22Rv1 (cell line): ENCODE results near the gene EGLN3.

ENCODE experiments used
- H3K27ac ChIP-seq: fragments of 450-650 bp; 2 replicates; pipeline ENCODE4 v1.5.1; 2017
- CTCF ChIP-seq: fragments of 450-650 bp; IDR thresholded peaks from 2 replicates; pipeline ENCODE4 v1.5.1; 2017; ENCODE audit warnings: mild to moderate bottlenecking
- ZFX ChIP-seq: fragments of 450-650 bp; IDR thresholded peaks from 2 replicates; pipeline ENCODE4 v1.6.1; 2017; ENCODE audit warnings: antibody characterized with exemption, borderline replicate concordance

The EGLN3 gene

GRCh38 chr14:33936391-33936790 is 14.5 kb downstream of the EGLN3 start:
- no peak for TF ChIP-seq ZFX
- TF ChIP-seq CTCF: no peak
- H3K27ac ChIP-seq: no peak overlapping the region

- H3K27ac ChIP-seq: no peak overlapping the region
- no peak for TF ChIP-seq ZFX
- no peak for TF ChIP-seq CTCF
Observed at GRCh38 chr14:33934938-33935337, 15.9 kb downstream of the EGLN3 start.

GRCh38 chr14:33934043-33934750 is 16.7 kb downstream of the EGLN3 start:
- no peak overlapping the region for H3K27ac ChIP-seq
- no peak for TF ChIP-seq CTCF
- TF ChIP-seq ZFX: no peak

- H3K27ac ChIP-seq: no peak overlapping the region
- no peak for TF ChIP-seq ZFX
- TF ChIP-seq CTCF: no peak
Observed at GRCh38 chr14:33933386-33933933, 17.4 kb downstream of the EGLN3 start.

- no peak for TF ChIP-seq ZFX
- TF ChIP-seq CTCF: no peak
Observed at GRCh38 chr14:33932576-33933345, 18.1 kb downstream of the EGLN3 start.

GRCh38 chr14:33932033-33932432 is 18.8 kb downstream of the EGLN3 start:
- no peak overlapping the region for H3K27ac ChIP-seq
- TF ChIP-seq ZFX (no peak), CTCF (no peak)

More at GRCh38 chr14:33932576-33933345, 18.1 kb downstream of the EGLN3 start:
- no peak overlapping the region for H3K27ac ChIP-seq

- H3K27ac ChIP-seq: no peak overlapping the region
- TF ChIP-seq CTCF: no peak
- no peak for TF ChIP-seq ZFX
Observed at GRCh38 chr14:33931461-33931860, 19.4 kb downstream of the EGLN3 start.
